GM18499 (cell line): ENCODE measurements around the gene ADAMTS13.

Experiments
- ATAC-seq: cut with Tn5 transposase; IDR thresholded peaks from one replicate; pipeline ENCODE4 v1.9.1; 2021; ENCODE audit warnings: moderate number of reproducible peaks; ENCODE audit not compliant: insufficient read depth, unreplicated experiment

ADAMTS13 gene

DNA sequence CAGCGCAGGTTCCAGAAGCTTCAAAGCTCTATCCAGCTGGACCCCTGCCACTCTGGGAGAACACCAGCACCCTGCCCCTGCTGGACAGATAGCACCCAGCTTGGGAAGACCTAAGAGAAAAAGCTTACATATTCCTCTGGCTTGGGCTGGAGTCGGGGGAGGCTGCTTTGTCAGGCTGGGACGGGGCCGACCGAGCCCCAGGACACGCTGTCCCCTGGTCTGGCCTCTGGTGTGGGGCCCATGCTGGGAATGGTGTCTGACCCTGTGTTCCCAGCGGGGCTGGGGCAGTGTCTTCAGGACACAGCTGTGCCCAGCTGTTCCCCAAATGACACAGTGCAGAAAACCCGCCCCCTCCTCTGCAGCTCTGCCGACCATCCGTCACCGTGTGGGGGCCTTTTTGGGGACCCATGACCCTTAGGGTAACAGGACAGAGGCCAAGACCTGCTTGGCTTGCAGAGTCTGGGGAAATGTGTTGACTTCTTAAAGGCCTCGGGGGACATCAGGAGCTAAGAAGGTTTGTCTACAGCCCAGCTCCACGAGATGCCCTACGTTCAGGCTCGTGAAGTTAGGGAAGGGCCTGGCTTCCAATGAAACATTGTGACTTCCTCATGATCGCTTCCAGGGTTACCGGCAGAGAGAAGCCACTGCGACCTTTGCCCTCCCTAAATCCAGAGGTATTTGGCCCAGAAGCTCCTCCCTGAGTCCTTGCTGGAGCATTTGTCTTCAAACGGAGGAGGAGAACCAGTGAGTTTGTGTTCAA, 77.1 kb downstream of the ADAMTS13 start:
- ATAC-seq: no peak

DNA sequence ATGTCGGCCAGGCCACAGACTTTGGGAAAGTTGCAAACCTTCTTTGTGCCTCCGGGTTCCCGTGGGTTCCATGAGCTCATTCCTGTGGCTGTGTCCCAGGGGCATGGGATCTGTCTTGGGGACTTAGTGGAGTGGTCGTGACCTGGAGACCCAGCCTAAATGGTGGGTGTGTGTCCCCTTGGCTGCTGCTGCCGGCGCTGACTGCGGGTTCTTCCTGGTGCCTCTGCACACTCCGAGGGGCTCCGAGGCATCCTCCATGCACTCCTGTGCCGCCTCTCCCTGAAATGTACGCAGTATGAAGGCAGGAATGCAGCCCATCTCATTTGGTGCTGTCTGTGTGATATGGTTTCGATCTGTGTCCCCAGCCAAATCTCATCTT, 77.7 kb downstream of the ADAMTS13 start:
- ATAC-seq: no peak

DNA sequence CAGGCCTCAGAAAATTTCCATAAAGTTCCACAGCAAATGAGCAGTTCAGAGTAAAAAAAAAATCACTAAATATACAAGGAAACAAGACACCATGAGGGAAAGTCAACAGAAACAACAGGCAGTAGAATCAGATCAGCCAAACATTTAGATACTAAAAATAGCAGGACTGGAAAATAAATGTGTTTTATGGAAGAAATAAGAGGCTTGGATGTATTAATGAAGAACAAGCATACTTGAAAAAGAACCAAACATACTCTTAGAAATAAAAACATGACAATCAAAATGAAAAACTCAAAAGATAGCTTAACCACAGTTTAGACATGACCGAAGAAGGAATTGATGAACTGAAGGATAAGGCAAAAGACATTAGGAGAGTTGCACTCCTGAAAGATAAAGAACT, 79.9 kb downstream of the ADAMTS13 start:
- no peak for ATAC-seq

DNA sequence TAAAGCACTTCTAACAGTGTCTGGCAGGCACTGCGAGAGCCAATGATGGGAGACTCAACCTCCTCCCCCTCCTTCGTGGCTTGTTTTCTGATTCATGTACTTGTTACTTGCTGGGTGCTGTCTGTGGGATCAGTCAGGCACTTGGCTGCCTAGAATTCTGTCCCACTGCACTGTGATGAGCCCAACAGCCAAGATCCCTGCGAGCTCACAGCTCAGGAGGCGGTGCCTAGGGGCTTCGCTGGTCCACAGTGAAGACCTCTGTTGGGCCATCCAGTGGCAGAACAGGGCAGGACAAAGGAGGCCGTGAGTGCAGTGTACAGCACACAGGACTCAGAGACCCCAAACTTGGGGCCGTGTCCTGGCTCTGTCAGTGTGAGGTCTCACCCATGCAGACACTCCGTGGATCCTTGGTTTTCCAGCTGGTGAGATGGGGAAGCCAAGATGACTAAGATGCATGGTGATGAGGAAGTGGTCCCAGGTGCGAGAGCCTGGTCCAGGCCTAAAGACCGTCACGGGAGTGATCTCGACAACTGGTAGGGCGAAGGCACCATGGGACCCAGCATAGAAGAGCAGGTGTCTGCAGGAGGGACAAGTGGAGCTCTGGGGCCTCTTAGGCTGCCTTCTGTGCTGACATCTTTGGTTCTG, 83.1 kb downstream of the ADAMTS13 start:
- ATAC-seq: no peak

DNA sequence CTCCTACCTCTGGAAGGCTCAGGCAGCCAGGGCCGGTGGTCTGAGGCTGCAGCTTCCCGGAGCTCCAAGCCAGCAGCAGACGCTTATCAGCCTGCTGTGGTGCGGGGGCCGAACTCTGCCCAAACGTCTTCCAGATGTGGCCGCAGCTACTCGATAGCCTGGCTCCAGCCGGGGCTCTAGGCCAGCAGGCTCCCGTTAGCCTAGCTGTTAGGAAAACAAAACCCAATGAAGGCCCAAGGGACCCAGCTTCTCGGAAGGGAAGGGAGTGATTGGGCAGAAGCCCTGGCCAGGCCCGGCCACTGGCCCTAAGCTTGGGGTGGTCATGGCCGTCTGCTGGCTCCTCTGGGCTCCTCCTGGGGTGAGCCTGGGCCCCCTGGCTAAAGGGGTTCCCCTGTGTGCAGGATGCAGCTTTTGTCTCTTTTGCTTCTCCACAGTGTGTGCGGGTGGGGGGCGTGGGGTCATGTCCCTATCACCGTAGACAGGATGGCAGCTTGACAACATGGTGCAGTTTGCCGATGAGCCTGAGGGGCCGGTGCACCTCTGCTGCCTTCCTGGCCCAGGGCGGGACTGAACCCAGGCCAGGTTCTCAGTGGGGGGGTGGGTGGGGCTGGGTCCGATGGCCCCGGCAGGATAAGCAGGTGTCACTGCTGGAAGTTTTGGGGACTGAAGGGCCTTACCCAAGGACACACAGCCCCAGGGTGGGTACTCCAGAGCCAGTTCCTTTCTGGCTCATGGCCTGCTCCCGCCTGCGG, 83.9 kb downstream of the ADAMTS13 start:
- no peak for ATAC-seq

DNA sequence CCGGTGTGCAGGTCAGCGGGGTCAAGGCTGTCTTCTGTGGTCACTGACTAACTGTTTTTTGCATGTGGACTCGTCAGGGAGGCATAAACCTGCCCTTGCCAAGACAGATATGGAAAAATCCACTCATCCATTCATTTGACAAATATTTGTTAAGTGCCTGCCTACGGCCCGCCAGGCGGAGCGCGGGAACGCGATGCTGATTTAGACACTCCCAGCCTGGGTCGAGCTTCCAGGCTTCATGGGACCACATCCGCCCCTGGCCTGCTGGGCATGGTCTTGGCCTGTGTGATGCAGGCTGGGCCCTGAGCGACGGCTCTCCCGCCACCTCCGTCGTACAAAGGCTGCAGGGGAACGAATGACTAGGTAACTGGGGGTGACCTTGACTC, 84.5 kb downstream of the ADAMTS13 start:
- no peak for ATAC-seq

DNA sequence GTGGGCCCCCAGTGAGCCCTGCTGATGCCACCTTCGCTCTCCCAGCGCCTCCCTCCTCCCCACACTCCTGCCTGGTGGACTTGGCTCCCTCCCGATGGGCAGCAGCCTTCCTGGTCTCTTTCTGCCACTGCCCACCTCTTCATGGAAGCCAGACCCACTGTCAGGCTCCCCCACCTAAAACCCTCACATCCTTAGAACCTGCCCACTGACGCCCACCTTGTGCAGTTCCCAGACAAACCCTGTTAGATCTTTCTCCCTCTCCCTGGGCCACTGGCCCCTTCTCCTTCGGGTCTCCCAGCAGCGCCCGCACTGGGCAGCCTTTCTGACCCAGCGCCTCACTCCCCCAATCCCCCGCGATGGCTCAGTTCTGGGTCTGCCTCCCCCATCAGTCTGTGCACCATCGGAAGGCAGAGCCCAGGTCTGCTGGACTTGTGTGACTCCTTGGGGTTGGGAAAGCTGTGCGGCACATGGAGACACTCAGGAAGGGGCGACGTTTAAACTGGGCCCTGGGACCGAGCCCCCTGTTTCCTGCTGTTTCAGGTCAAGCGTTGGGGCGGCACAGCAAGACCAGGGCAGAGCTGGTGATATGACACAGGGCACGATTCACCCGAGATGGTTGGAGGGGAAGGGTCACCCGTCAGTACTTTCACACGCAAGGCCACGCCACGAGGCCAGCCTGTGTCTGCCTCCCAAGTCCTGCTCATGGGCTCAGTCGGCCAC, 85.2 kb downstream of the ADAMTS13 start:
- no peak for ATAC-seq

DNA sequence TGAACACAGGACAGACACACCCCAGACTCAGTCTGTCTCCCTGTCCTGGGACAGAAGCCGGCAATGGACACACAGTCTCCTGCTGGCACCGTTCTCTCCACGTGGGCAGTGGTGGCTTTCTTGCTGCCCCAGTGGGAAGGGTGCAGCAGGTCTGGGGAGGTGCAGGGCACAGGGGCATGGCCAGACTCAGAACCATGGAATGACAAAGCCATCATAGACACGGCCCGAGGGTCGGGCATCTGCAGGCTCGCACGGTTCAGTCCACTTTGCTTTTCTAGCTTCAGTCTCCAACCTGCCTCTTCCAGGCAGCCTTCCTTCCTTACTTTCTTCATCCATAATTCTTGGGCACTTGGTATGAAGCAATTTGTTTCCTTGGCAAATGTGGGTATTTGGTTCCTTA, 85.9 kb downstream of the ADAMTS13 start:
- ATAC-seq: no peak
